GM12864 (cell line): ENCODE results near the gene POLR2F.
A peak's percentile ranks its signal among the peaks of the same experiment; 100 is the strongest.

Experiments used
- DNase-seq: peaks from one replicate; pipeline ENCODE4 v3.0.0-alpha.2; 2011; ENCODE audit warnings: low read depth
- H3K4me3 ChIP-seq: 2 replicates; pipeline ENCODE4 v1.5.1; 2011; ENCODE audit warnings: mild to moderate bottlenecking, low read depth, low read length, control low read depth
- CTCF ChIP-seq: IDR thresholded peaks from 2 replicates; pipeline ENCODE4 v1.5.1; 2011; ENCODE audit warnings: low read depth, mild to moderate bottlenecking, moderate library complexity, low read length, control low read depth, inconsistent platforms; ENCODE audit errors: missing control alignments

POLR2F gene

GRCh38 chr22:37991731-37992442, 38.4 kb downstream of the POLR2F start:
- no peak for TF ChIP-seq CTCF
- H3K4me3 ChIP-seq: no peak overlapping the region
- DNase-seq: no peak

- no peak for DNase-seq
- TF ChIP-seq CTCF: no peak
- H3K4me3 ChIP-seq: no peak overlapping the region
Observed at GRCh38 chr22:37994049-37994448, 40.5 kb downstream of the POLR2F start.

GRCh38 chr22:37994982-37995381, 41.5 kb downstream of the POLR2F start:
- no peak for DNase-seq
- TF ChIP-seq CTCF: no peak
- no peak overlapping the region for H3K4me3 ChIP-seq

- no peak for TF ChIP-seq CTCF
- DNase-seq: no peak
- H3K4me3 ChIP-seq: no peak overlapping the region
Observed at GRCh38 chr22:37995460-37995859, 42.0 kb downstream of the POLR2F start.

GRCh38 chr22:37996079-37996478, 42.6 kb downstream of the POLR2F start:
- no peak overlapping the region for H3K4me3 ChIP-seq
- no peak for DNase-seq
- no peak for TF ChIP-seq CTCF

GRCh38 chr22:37996515-37997246, 43.2 kb downstream of the POLR2F start:
- no peak for DNase-seq
- no peak overlapping the region for H3K4me3 ChIP-seq
- peak; percentile 3 for TF ChIP-seq CTCF
